SK-N-SH treated with all-trans-retinoic acid at 6 μM for 48 hours (cell line): ENCODE data around the gene ABI2.

Experiments
- BACH2 ChIP-seq: fragments of 250-450 bp; sonication (Bioruptor Pico); IDR thresholded peaks from 2 replicates; pipeline ENCODE4 v1.9.0; 2021; ENCODE audit warnings: mild to moderate bottlenecking, borderline replicate concordance
- CREB5 ChIP-seq: fragments of 250-450 bp; sonication (Bioruptor Pico); IDR thresholded peaks from 2 replicates; pipeline ENCODE4 v1.5.1; 2020; ENCODE audit warnings: low read depth, mild to moderate bottlenecking, moderate library complexity
- TOX ChIP-seq: fragments of 250-450 bp; sonication (Bioruptor Pico); IDR thresholded peaks from 2 replicates; pipeline ENCODE4 v1.8.0; 2021; ENCODE audit warnings: mild to moderate bottlenecking, moderate library complexity, borderline replicate concordance
- ZNF565 ChIP-seq: fragments of 450-650 bp; formaldehyde crosslinking; conservative IDR thresholded peaks from 2 replicates; pipeline ENCODE4 v1.5.0; 2020; ENCODE audit warnings: low read depth, mild to moderate bottlenecking, moderate library complexity

DNA sequence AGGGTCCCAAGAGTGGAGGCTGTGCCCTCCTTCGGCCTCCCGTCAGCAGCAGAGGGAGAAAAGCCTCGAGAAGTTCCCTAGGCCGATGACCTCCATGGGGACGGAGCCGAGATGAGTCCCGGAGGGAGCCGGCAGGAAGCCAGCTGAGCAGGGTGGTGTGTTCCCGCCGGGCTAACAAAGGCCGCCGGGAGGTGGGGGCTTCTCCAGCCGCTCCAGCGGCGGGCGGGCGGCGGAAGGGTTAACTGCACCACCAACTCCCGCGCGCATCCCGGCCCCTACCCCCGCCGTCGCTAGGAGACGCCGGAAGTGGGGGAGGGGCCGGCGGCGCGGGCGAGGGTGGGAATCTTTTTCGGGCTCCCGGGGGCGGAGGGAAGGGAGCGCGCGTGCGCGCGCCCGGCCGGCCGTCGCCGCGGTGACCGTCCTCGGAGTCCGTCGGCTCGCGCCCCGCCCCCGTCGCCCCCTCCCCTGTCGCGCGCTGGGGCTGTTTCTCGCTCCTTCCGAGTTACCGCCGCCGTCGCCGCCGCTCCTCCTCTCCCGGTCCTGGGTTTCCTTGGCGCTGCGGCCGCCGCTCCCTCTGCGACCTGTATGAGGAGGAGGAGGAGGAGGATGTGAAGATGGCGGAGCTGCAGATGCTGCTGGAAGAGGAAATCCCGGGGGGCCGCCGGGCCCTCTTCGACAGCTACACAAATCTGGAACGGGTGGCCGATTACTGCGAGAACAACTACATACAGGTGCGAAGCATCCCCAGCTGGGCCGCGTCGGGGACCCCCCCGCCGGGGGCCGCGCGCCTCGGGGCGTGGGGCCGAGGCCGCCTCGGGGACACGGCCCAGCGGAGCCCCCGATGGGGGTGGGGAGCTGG lies at the start of gene ABI2:
- no peak for TF ChIP-seq BACH2 (CRISPR knock-in tag)
- no peak for TF ChIP-seq CREB5 (CRISPR knock-in tag)
- no peak for TF ChIP-seq ZNF565 (CRISPR knock-in tag)
- no peak for TF ChIP-seq TOX (CRISPR knock-in tag)
